K562 (cell line): ENCODE data around the gene TUBB2A. TPM values are rescaled to one million over a fixed set of nuclear protein-coding genes. Genes with fewer than 3 reads are reported as not detected.

Experiments used
- ATF1 ChIP-seq, 2 experiments: fragments of 450-650 bp in 1 of 2; IDR thresholded peaks; 2 replicates each; pipeline ENCODE4 v1.6.1; 2016; ENCODE audit warnings: missing compliant biosample characterization in 1 of 2, missing genetic modification characterization in 1 of 2
- HLTF ChIP-seq: fragments of 450-650 bp; IDR thresholded peaks from 2 replicates; pipeline ENCODE4 v1.6.1; 2016
- HNRNPL ChIP-seq: fragments of 200-400 bp; formaldehyde crosslinking; IDR thresholded peaks from 2 replicates; pipeline ENCODE4 v1.6.1; 2017; ENCODE audit warnings: low read depth, mild to moderate bottlenecking, low read length
- LEF1 ChIP-seq: fragments of 450-650 bp; IDR thresholded peaks from 2 replicates; pipeline ENCODE4 v1.6.1; 2016; ENCODE audit warnings: mild to moderate bottlenecking
- NFXL1 ChIP-seq: fragments of 450-650 bp; formaldehyde crosslinking; IDR thresholded peaks from 2 replicates; pipeline ENCODE4 v1.4.0; 2021; ENCODE audit warnings: mild to moderate bottlenecking
- PHF8 ChIP-seq: fragments of 200-600 bp; sonication (generic); IDR thresholded peaks from 2 replicates; pipeline ENCODE4 v1.6.1; 2012; ENCODE audit warnings: mixed run types, mild to moderate bottlenecking, inconsistent platforms, low read length, moderate library complexity, borderline replicate concordance
- SMAD3 ChIP-seq: fragments of 450-650 bp; formaldehyde crosslinking; conservative IDR thresholded peaks from 2 replicates; pipeline ENCODE4 v1.4.0; 2020; ENCODE audit warnings: mild to moderate bottlenecking
- XRCC4 ChIP-seq: IDR thresholded peaks from one replicate; pipeline ENCODE4 v1.6.1; 2011; ENCODE audit not compliant: insufficient read depth, insufficient read length; ENCODE audit errors: extremely low read depth
- ZC3H11A ChIP-seq: IDR thresholded peaks from 2 replicates; pipeline ENCODE4 v1.6.1; 2012; ENCODE audit warnings: low read depth, low read length, improper control_type of control experiment
- ZFP36 ChIP-seq: fragments of 150-350 bp; IDR thresholded peaks from 2 replicates; pipeline ENCODE4 v1.6.1; 2018; ENCODE audit warnings: low read length, low read depth; ENCODE audit not compliant: partially characterized antibody
- ZNF121 ChIP-seq: sonication (generic); formaldehyde crosslinking; conservative IDR thresholded peaks from 2 replicates; pipeline ENCODE4 v1.8.0; 2022; ENCODE audit warnings: missing genetic modification reagents
- ZNF124 ChIP-seq: sonication (generic); formaldehyde crosslinking; IDR thresholded peaks from 2 replicates; pipeline ENCODE4 v1.8.1; 2022; ENCODE audit warnings: missing genetic modification reagents
- polyA plus RNA-seq, 8 experiments: library from polyadenylated mRNA; depleted of rRNA in 4 of 8; stranded (reverse) in 5 of 8; unstranded in 3 of 8; fragments of >200 nt; fragmentation: Nextera tagmentation in 2 of 8; fragmentation: Illumina TruSeq in 1 of 8; extraction: Ambion mirVana in 2 of 8; extraction: Trizol in 1 of 8; gene quantifications; 2 replicates each; pipeline versions ENCODE4 v1.2.1 to v1.2.3, GENCODE V29; 2011 to 2014; ENCODE audit warnings: inconsistent platforms in 1 of 8, missing spikeins in 1 of 8
- total RNA-seq, 7 experiments: library from RNA; depleted of rRNA in 6 of 7; stranded (reverse); fragments of >200 nt in 6 of 7; fragmentation: Illumina TruSeq in 2 of 7; extraction: Trizol in 2 of 7; gene quantifications; 2 replicates each; pipeline versions ENCODE4 v1.2.1 to v1.2.3, GENCODE V29; 2011 to 2021; ENCODE audit warnings: low replicate concordance in 1 of 7
- TF ChIP-seq, protein P1 (sequence below): fragments of 450-650 bp; IDR thresholded peaks from one replicate; pipeline ENCODE4 v1.6.1; 2018; ENCODE audit warnings: mild to moderate bottlenecking, moderate library complexity; ENCODE audit not compliant: partially characterized antibody
- TF ChIP-seq, protein P2 (sequence below): sonication (generic); formaldehyde crosslinking; IDR thresholded peaks from 2 replicates; pipeline ENCODE4 v1.8.0; 2022; ENCODE audit warnings: missing genetic modification reagents, mild to moderate bottlenecking, borderline replicate concordance
- TF ChIP-seq, protein P3 (sequence below): fragments of 250-450 bp; sonication (Bioruptor Pico); IDR thresholded peaks from 2 replicates; pipeline ENCODE4 v1.9.0; 2021; ENCODE audit warnings: mild to moderate bottlenecking
- TF ChIP-seq, protein P4 (sequence below): sonication (generic); formaldehyde crosslinking; IDR thresholded peaks from 2 replicates; pipeline ENCODE4 v1.8.0; 2022; ENCODE audit warnings: mild to moderate bottlenecking, missing genetic modification reagents
- TF ChIP-seq, protein P5 (sequence below): fragments of 450-650 bp; formaldehyde crosslinking; IDR thresholded peaks from 2 replicates; pipeline ENCODE4 v1.4.0; 2020; ENCODE audit warnings: mild to moderate bottlenecking, mixed read lengths

The TUBB2A gene
- total and polyA plus RNA-seq, 9 of the 15 experiments (the other 6 are each of a cell fraction or from before 2014, with no cell fraction given), result 3.6 to 92.1 (median 45.6) TPM

DNA sequence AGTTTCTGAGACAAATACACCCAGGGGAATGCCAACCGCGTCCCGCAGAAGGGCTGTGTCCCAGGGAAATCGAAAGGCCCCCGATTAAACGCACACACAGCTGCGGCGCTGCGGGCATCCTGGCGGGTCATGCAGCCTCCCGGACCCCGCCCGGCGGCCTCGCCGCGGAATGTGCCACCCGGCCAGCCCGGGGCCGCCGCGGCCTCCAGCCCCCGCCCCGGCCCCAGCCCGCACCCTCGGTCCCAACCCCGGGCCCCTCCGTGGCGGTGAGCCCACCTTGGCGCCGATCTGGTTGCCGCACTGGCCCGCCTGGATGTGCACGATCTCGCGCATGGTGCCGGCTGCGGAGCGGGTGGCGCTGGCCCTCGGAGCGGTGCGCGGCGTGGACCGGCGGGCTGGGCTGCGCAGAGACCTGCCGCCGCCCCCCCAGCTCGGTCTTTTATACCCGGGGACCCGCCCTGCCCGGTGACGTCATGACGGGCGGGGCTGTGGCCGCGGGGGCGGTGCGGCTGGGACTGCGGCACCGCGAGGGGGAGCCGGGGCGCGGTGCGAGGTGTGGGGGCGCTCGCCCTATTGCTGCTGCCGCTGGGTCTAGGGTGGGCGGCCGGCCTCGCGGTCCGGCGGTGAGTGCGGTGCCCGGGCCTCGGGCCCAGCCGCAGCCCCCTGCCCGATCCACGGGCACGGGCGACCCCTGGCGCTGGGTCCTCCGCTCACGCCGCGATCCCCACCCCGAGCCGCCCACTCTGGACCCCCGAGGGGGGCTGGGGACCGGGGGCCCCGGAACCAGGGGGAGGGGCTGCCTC lies at the start of gene TUBB2A (continued):
- no peak for TF ChIP-seq XRCC4
- TF ChIP-seq, protein P1, sequence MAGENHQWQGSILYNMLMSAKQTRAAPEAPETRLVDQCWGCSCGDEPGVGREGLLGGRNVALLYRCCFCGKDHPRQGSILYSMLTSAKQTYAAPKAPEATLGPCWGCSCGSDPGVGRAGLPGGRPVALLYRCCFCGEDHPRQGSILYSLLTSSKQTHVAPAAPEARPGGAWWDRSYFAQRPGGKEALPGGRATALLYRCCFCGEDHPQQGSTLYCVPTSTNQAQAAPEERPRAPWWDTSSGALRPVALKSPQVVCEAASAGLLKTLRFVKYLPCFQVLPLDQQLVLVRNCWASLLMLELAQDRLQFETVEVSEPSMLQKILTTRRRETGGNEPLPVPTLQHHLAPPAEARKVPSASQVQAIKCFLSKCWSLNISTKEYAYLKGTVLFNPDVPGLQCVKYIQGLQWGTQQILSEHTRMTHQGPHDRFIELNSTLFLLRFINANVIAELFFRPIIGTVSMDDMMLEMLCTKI, result no peak
- no peak for TF ChIP-seq LEF1
- TF ChIP-seq, protein P2, sequence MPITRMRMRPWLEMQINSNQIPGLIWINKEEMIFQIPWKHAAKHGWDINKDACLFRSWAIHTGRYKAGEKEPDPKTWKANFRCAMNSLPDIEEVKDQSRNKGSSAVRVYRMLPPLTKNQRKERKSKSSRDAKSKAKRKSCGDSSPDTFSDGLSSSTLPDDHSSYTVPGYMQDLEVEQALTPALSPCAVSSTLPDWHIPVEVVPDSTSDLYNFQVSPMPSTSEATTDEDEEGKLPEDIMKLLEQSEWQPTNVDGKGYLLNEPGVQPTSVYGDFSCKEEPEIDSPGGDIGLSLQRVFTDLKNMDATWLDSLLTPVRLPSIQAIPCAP (CRISPR knock-in tag), result no peak; the same call in 1 of the 2 replicates
- no peak for TF ChIP-seq ATF1 (CRISPR knock-in tag; IDR thresholded peaks at IDR 0.05)
- TF ChIP-seq ATF1 (tag; IDR thresholded peaks at IDR 0.05), result peak; percentile 98
- TF ChIP-seq ZC3H11A, result no peak
- TF ChIP-seq ZNF121 (CRISPR knock-in tag), result no peak
- TF ChIP-seq, protein P3, sequence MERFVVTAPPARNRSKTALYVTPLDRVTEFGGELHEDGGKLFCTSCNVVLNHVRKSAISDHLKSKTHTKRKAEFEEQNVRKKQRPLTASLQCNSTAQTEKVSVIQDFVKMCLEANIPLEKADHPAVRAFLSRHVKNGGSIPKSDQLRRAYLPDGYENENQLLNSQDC (CRISPR knock-in tag), result peak; percentile 98
- TF ChIP-seq, protein P4, sequence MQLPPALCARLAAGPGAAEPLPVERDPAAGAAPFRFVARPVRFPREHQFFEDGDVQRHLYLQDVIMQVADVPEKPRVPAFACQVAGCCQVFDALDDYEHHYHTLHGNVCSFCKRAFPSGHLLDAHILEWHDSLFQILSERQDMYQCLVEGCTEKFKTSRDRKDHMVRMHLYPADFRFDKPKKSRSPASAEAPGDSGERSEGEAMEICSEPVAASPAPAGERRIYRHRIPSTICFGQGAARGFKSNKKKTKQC (CRISPR knock-in tag), result no peak; the same call in 1 of the 2 replicates
- no peak for TF ChIP-seq NFXL1 (CRISPR knock-in tag)
- peak; percentile 86; the same call in 1 of the 2 replicates for TF ChIP-seq PHF8
- TF ChIP-seq SMAD3 (CRISPR knock-in tag), result no peak
- TF ChIP-seq ZFP36, result no peak
- TF ChIP-seq ZNF124 (CRISPR knock-in tag), result no peak
- peak; percentile 85 for TF ChIP-seq HNRNPL
- TF ChIP-seq, protein P5, sequence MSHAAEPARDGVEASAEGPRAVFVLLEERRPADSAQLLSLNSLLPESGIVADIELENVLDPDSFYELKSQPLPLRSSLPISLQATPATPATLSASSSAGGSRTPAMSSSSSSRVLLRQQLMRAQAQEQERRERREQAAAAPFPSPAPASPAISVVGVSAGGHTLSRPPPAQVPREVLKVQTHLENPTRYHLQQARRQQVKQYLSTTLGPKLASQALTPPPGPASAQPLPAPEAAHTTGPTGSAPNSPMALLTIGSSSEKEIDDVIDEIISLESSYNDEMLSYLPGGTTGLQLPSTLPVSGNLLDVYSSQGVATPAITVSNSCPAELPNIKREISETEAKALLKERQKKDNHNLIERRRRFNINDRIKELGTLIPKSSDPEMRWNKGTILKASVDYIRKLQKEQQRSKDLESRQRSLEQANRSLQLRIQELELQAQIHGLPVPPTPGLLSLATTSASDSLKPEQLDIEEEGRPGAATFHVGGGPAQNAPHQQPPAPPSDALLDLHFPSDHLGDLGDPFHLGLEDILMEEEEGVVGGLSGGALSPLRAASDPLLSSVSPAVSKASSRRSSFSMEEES (CRISPR knock-in tag), result no peak
- no peak for TF ChIP-seq HLTF
